Occipital lobe (tissue), 2 donors: Measurements from ENCODE around the gene RPS6KL1. TPM values are rescaled to one million over a fixed set of nuclear protein-coding genes. Genes with fewer than 3 reads are reported as not detected.

Experiments
- DNase-seq: peaks from one replicate; lab custom pipeline; 2025; lab: John Stamatoyannopoulos, UW
- total RNA-seq: library from RNA; depleted of rRNA; stranded (reverse); fragments of >200 nt; gene quantifications from one replicate; pipeline ENCODE4 v1.2.3, GENCODE V29; 2014

Gene RPS6KL1
- total RNA-seq, 1 donor from 2014 or later = 26.5 TPM

- DNase-seq = no peak
Measured at GRCh38 chr14:74859757-74860552, 63.1 kb downstream of the RPS6KL1 start.

GRCh38 chr14:74858022-74858421 lies 65.0 kb downstream of the RPS6KL1 start:
- no peak for DNase-seq

- DNase-seq = no peak
Measured at GRCh38 chr14:74856366-74856765, 66.7 kb downstream of the RPS6KL1 start.

- no peak for DNase-seq
Measured at GRCh38 chr14:74855945-74856344, 67.1 kb downstream of the RPS6KL1 start.

GRCh38 chr14:74855021-74855420 lies 68.0 kb downstream of the RPS6KL1 start:
- DNase-seq = no peak

Other genes with a start within 250 kb of the RPS6KL1 start
- gene AREL1, start 210.2 kb downstream of the RPS6KL1 start, total RNA-seq = 53.2 TPM
- gene FCF1, start 210.1 kb downstream of the RPS6KL1 start, total RNA-seq = 15.6 TPM
- gene YLPM1, start 159.9 kb downstream of the RPS6KL1 start, total RNA-seq = 79.4 TPM
- not detected for gene PROX2, start 47.1 kb downstream of the RPS6KL1 start, total RNA-seq
- gene DLST, start 41.3 kb downstream of the RPS6KL1 start, total RNA-seq = 35.6 TPM
- gene PGF, start 32.3 kb upstream of the RPS6KL1 start, total RNA-seq = 2.0 TPM
- gene EIF2B2, start 79.7 kb upstream of the RPS6KL1 start, total RNA-seq = 20.3 TPM
- gene MLH3, start 128.2 kb upstream of the RPS6KL1 start, total RNA-seq = 65.2 TPM
- gene ACYP1, start 140.8 kb upstream of the RPS6KL1 start, total RNA-seq = 16.2 TPM
- 2.8 TPM for gene ZC2HC1C, start 146.4 kb upstream of the RPS6KL1 start, total RNA-seq
- 37.7 TPM for gene NEK9, start 203.8 kb upstream of the RPS6KL1 start, total RNA-seq